Measurements from ENCODE around the gene ZDHHC4. TPM values are rescaled to one million over a fixed set of nuclear protein-coding genes. Genes with fewer than 3 reads are reported as not detected.

The ZDHHC4 gene
- total RNA-seq, 1 experiment from 2014 or later = 62.0 TPM

DNA sequence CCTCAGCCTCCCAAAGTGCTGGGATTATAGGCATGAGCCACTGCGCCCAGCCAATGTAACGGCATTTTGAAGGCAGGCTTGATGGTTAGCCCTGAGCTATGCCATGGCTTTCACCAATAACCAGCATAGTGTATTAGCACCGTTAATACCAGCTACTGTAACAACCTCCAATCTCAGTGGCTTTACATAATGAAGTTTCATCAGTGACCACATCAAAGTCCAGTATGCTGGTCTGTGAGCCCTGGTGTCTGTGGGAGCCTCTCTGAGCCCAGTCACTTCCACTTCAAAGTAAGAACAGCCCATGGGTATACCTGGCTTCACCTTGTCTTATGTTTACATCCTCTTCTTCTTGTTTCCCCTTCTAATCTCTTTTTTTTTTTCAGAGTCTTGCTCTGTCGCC lies 11.6 kb upstream of the ZDHHC4 start:
- no peaks in the 10 kb centered on the region for H3K4me1 Mint-ChIP-seq

More for the DNA sequence above, 11.6 kb upstream of the ZDHHC4 start:
- no peak overlapping the region for H2AK5ac ChIP-seq (ENCODE audit: insufficient read length, low read length)
- no peak overlapping the region for H3K4me2 ChIP-seq (ENCODE audit: insufficient read depth, insufficient read length, low read length)
- no peaks in the 10 kb centered on the region for H3K79me2 ChIP-seq (ENCODE audit: insufficient read depth, low read length)
- H2BK15ac ChIP-seq (ENCODE audit: low read depth, low read length) = no peak overlapping the region
- DNase-seq = no peak
- H2BK5ac ChIP-seq (ENCODE audit: insufficient read length, low read length) = no peak overlapping the region
- no peaks in the 10 kb centered on the region for H3K79me1 ChIP-seq (ENCODE audit: insufficient read depth, low read depth, low read length, poor library complexity, severe bottlenecking)
- H3K18ac ChIP-seq (ENCODE audit: insufficient read length, low read depth, low read length) = no peak overlapping the region
- no peak overlapping the region for H2BK12ac ChIP-seq (ENCODE audit: insufficient read length, low read depth, low read length)
- no peak overlapping the region for H4K8ac ChIP-seq (replicated peaks; ENCODE audit: insufficient read length, low read depth, low read length)
- no peak overlapping the region for H2AFZ ChIP-seq (ENCODE audit: low read length)
- H3K4me1 ChIP-seq (ENCODE audit: insufficient read depth, low read length) = no peaks in the 10 kb centered on the region
- peak overlapping the region in 1 of 3 experiments; percentile 59; a peak in 1 of 7 replicates for H3K27ac Mint-ChIP-seq
- no peak overlapping the region for H2BK20ac ChIP-seq (ENCODE audit: low read depth, low read length, poor library complexity, severe bottlenecking)
- H3K9me3 ChIP-seq (ENCODE audit: control insufficient read depth, low read depth, low read length) = no peaks in the 10 kb centered on the region
- H3K4me3 Mint-ChIP-seq = no peak overlapping the region
- WGBS (ENCODE audit: extremely low coverage, insufficient read length, low lambda C conversion rate) = no CpG with 5 or more reads among the region's 4 CpGs
- H2BK120ac ChIP-seq (ENCODE audit: low read depth, low read length, poor library complexity, severe bottlenecking) = no peak overlapping the region
- H3K27me3 ChIP-seq (ENCODE audit: insufficient read depth, low read length) = no peaks in the 10 kb centered on the region
- no peak overlapping the region for H3K23ac ChIP-seq (ENCODE audit: insufficient read length, low read depth, low read length)
- H3K56ac ChIP-seq (ENCODE audit: insufficient read length, low read depth, low read length) = no peak overlapping the region
- H3K27me3 Mint-ChIP-seq (ENCODE audit: low read depth) = peaks cover 4% of the 10 kb centered on the region
- TF ChIP-seq, protein P1, sequence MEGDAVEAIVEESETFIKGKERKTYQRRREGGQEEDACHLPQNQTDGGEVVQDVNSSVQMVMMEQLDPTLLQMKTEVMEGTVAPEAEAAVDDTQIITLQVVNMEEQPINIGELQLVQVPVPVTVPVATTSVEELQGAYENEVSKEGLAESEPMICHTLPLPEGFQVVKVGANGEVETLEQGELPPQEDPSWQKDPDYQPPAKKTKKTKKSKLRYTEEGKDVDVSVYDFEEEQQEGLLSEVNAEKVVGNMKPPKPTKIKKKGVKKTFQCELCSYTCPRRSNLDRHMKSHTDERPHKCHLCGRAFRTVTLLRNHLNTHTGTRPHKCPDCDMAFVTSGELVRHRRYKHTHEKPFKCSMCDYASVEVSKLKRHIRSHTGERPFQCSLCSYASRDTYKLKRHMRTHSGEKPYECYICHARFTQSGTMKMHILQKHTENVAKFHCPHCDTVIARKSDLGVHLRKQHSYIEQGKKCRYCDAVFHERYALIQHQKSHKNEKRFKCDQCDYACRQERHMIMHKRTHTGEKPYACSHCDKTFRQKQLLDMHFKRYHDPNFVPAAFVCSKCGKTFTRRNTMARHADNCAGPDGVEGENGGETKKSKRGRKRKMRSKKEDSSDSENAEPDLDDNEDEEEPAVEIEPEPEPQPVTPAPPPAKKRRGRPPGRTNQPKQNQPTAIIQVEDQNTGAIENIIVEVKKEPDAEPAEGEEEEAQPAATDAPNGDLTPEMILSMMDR (conservative IDR thresholded peaks at IDR 0.05) = no peak
- no peaks in the 10 kb centered on the region for H4K20me1 ChIP-seq (ENCODE audit: control insufficient read depth, insufficient read depth, insufficient read length)
- H3K9ac ChIP-seq (ENCODE audit: extremely low read depth, insufficient read length, low read length) = no peak overlapping the region
- no peak overlapping the region for H3K27ac ChIP-seq (ENCODE audit: insufficient read length, low read depth, low read length)
- no peak overlapping the region for H4K91ac ChIP-seq (ENCODE audit: insufficient read length, low read depth, low read length)
- no peak overlapping the region for H4K5ac ChIP-seq (ENCODE audit: insufficient read length, low read depth, low read length)
- H3K4ac ChIP-seq (ENCODE audit: low read depth, low read length) = no peak overlapping the region
- no peak overlapping the region for H3T11ph ChIP-seq (ENCODE audit: low read length)
- no peaks in the 10 kb centered on the region for H3K36me3 Mint-ChIP-seq (ENCODE audit: insufficient read depth in 1 of 3, low read depth in 3 of 3)
- no peaks in the 10 kb centered on the region for H3K9me3 Mint-ChIP-seq
- no peaks in the 10 kb centered on the region for H3K23me2 ChIP-seq (ENCODE audit: insufficient read length, low read depth, low read length, poor library complexity, severe bottlenecking)
- no peak overlapping the region for H3K14ac ChIP-seq (ENCODE audit: insufficient read depth, low read length)
